Esophagus muscularis mucosa (tissue), 4 donors: ENCODE data around the gene DPYSL4. TPM values are rescaled to one million over a fixed set of nuclear protein-coding genes. Genes with fewer than 3 reads are reported as not detected.

Experiments used
- DNase-seq: peaks from one replicate; pipeline ENCODE4 v3.0.0-alpha.2; 2017; ENCODE audit errors: extremely low spot score
- H3K27ac ChIP-seq, 4 donors: fragments of 200-600 bp; sonication (generic); replicated peaks in 1 of 4; 1 replicate in 3 of 4; 2 replicates in 1 of 4; pipeline ENCODE4 v1.5.1; 2016 to 2019; ENCODE audit warnings: mild to moderate bottlenecking in 1 of 4
- H3K27me3 ChIP-seq, 4 donors: fragments of 200-600 bp; sonication (generic); one replicate each; pipeline versions ENCODE4 v1.5.1 to v1.6.0; 2016 to 2019
- H3K36me3 ChIP-seq, 4 donors: fragments of 200-600 bp; sonication (generic); one replicate each; pipeline ENCODE4 v1.5.1; 2016 to 2019
- H3K4me1 ChIP-seq, 4 donors: fragments of 200-600 bp; sonication (generic); one replicate each; pipeline ENCODE4 v1.5.1; 2016 to 2019
- H3K4me3 ChIP-seq, 4 donors: fragments of 200-600 bp; sonication (generic); 1 replicate in 2 of 4; 2 replicates in 2 of 4; pipeline ENCODE4 v1.5.1; 2016 to 2019; ENCODE audit warnings: mild to moderate bottlenecking in 4 of 4, moderate library complexity in 1 of 4
- H3K9me3 ChIP-seq, 4 donors: fragments of 200-600 bp; sonication (generic); 1 replicate in 3 of 4; 2 replicates in 1 of 4; pipeline ENCODE4 v1.5.1; 2016 to 2019
- EP300 ChIP-seq: sonication (generic); formaldehyde crosslinking; IDR thresholded peaks from one replicate; pipeline ENCODE4 v1.6.1; 2017; ENCODE audit warnings: antibody characterized with exemption
- POLR2A ChIP-seq: fragments of 450-650 bp; IDR thresholded peaks from one replicate; pipeline ENCODE4 v1.6.1; 2017; ENCODE audit warnings: antibody characterized with exemption, moderate library complexity, mild to moderate bottlenecking, low read depth
- POLR2AphosphoS5 ChIP-seq, 2 donors: sonication (generic); formaldehyde crosslinking; IDR thresholded peaks; one replicate each; pipeline ENCODE4 v1.6.1; 2017; ENCODE audit warnings: antibody characterized with exemption in 2 of 2
- WGBS: methylation state at CpG from one replicate; pipeline ENCODE4 v1.1.5; 2018; 5-methylcytosine and 5-hydroxymethylcytosine counted together
- intact Hi-C: fragments of 100-400 bp; cut with DNase I; formaldehyde crosslinking; loops from one replicate; pipeline ENCODE4 v1.15.1; 2023
- total RNA-seq, 4 donors: library from RNA; depleted of rRNA; stranded (reverse); fragments of >200 nt; gene quantifications; one replicate each; pipeline versions ENCODE4 v1.1.0 to v1.2.1, GENCODE V29; 2016
- TF ChIP-seq, protein P1 (sequence below), 3 experiments: fragments of 200-600 bp in 2 of 3; fragments of 450-650 bp in 1 of 3; sonication (generic) in 2 of 3; IDR thresholded peaks; one replicate each; pipeline ENCODE4 v1.5.1; 2017 to 2019; ENCODE audit warnings: antibody characterized with exemption in 3 of 3, mild to moderate bottlenecking in 2 of 3, moderate library complexity in 1 of 3

Gene DPYSL4
- total RNA-seq, 4 donors from 2014 or later, result 0.42 to 4.5 (median 1.9) TPM

- H3K4me3 ChIP-seq, result no peak overlapping the region
- H3K27ac ChIP-seq, result no peak overlapping the region
- 82% methylated on average over 10 of the region's 10 CpGs for WGBS
- H3K4me1 ChIP-seq, result peaks cover 4 to 14% (median 9%) of the 10 kb centered on the region in 4 donors
- peaks cover 0 to 33% (median 2%) of the 10 kb centered on the region in 4 donors for H3K36me3 ChIP-seq
- TF ChIP-seq, protein P1, sequence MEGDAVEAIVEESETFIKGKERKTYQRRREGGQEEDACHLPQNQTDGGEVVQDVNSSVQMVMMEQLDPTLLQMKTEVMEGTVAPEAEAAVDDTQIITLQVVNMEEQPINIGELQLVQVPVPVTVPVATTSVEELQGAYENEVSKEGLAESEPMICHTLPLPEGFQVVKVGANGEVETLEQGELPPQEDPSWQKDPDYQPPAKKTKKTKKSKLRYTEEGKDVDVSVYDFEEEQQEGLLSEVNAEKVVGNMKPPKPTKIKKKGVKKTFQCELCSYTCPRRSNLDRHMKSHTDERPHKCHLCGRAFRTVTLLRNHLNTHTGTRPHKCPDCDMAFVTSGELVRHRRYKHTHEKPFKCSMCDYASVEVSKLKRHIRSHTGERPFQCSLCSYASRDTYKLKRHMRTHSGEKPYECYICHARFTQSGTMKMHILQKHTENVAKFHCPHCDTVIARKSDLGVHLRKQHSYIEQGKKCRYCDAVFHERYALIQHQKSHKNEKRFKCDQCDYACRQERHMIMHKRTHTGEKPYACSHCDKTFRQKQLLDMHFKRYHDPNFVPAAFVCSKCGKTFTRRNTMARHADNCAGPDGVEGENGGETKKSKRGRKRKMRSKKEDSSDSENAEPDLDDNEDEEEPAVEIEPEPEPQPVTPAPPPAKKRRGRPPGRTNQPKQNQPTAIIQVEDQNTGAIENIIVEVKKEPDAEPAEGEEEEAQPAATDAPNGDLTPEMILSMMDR (IDR thresholded peaks at IDR 0.05), result no peak
- TF ChIP-seq EP300, result no peak
- no peak for TF ChIP-seq POLR2A
- TF ChIP-seq POLR2AphosphoS5 (IDR thresholded peaks at IDR 0.05), result no peak
- intact Hi-C loops, result no loop called here
- H3K9me3 ChIP-seq, result no peaks in the 10 kb centered on the region
- no peak for DNase-seq
- peaks cover 0 to 19% (median 0%) of the 10 kb centered on the region in 4 donors for H3K27me3 ChIP-seq
Measured at GRCh38 chr10:132139526-132139925, 47.2 kb upstream of the DPYSL4 start.

DNA sequence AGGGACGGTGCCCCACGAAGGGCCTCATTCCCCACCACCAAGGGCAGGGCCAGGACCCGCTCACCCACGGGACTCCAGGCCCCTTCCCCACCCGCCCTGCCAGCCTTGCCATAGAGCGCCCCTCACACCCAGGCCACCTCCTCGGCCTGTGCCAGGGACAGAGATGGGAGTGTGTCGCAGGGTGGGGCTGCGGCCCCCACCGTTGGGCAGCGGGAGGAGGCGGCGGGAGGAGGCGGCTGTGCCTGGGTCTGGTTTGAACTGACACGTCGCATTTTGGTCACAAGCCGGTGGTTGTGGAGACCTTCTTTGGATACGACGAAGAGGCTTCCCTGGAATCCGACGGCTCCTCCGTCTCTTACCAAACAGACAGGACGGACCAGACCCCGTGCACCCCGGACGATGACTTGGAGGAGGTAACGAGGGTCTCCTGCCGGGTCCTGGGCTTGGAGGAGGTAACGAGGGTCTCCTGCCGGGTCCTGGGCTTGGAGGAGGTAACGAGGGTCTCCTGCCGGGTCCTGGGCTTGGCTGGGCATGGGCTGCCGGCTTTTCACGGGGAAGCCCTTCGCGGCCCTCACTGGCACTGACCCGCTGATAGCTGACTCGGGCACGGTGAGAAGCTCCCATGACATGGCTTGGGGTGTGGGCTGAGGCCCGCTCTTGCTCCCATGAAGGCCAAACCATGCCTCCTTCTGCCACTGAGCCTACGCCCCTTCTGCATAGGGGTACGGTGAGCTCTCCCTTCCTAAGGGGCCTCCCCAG, 46.4 kb upstream of the DPYSL4 start:
- H3K4me3 ChIP-seq, result no peak overlapping the region
- DNase-seq, result no peak
- H3K9me3 ChIP-seq, result no peaks in the 10 kb centered on the region
- peaks cover 0 to 30% (median 2%) of the 10 kb centered on the region in 4 donors for H3K36me3 ChIP-seq
- H3K27ac ChIP-seq, result no peak overlapping the region
- intact Hi-C loops, result loop anchor here (5.0 kb wide), 2 partner anchors 103 to 253 kb away; no protein-coding TSS in a partner anchor
- peaks cover 0 to 19% (median 0%) of the 10 kb centered on the region in 4 donors for H3K27me3 ChIP-seq
- TF ChIP-seq POLR2AphosphoS5 (IDR thresholded peaks at IDR 0.05) (no peak), POLR2A (no peak), EP300 (no peak)
- TF ChIP-seq, protein P1 (IDR thresholded peaks at IDR 0.05), result no peak
- H3K4me1 ChIP-seq, result peaks cover 4 to 14% (median 9%) of the 10 kb centered on the region in 4 donors
- WGBS, result 91% methylated on average over 34 of the region's 42 CpGs

DNA sequence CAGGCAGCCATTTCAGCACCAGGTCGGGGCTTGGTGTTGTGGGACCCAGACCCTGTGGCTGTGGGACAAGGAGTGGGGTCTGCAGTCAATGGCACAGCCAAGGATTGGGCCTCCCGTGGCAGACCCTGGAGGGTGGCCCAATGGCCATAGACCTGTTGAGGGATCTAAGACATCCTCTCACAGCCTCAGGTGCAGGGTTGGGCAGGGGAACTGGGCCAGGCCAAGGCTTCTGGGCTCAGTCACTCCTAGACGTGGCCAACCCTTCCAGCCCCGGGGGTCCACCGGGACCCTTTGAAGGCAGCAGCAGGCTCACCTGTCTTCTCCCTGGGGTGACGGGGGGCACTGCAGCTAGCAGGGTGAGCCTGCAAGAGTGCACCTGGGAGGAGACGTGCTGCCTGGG, 45.7 kb upstream of the DPYSL4 start:
- intact Hi-C loops, result loop anchor here (5.0 kb wide), 2 partner anchors 104 to 254 kb away; no protein-coding TSS in a partner anchor
- Histone ChIP-seq H3K36me3 (peaks cover 0 to 23% (median 2%) of the 10 kb centered on the region in 4 donors), H3K27ac (no peak overlapping the region), H3K27me3 (peaks cover 0 to 19% (median 0%) of the 10 kb centered on the region in 4 donors), H3K4me3 (no peak overlapping the region), H3K9me3 (no peaks in the 10 kb centered on the region), H3K4me1 (peaks cover 4 to 14% (median 9%) of the 10 kb centered on the region in 4 donors)
- no peak for TF ChIP-seq POLR2A
- no peak for TF ChIP-seq POLR2AphosphoS5 (IDR thresholded peaks at IDR 0.05)
- no peak for TF ChIP-seq EP300
- TF ChIP-seq, protein P1 (IDR thresholded peaks at IDR 0.05), result no peak
- WGBS, result no CpG with 5 or more reads among the region's 7 CpGs
- DNase-seq, result no peak

- 91% methylated on average over 15 of the region's 32 CpGs for WGBS
- no peak overlapping the region for H3K4me3 ChIP-seq
- no peak for DNase-seq
- no peak for TF ChIP-seq POLR2AphosphoS5 (IDR thresholded peaks at IDR 0.05)
- TF ChIP-seq, protein P1 (IDR thresholded peaks at IDR 0.05), result no peak
- TF ChIP-seq POLR2A, result no peak
- no peak for TF ChIP-seq EP300
- no peak overlapping the region for H3K27ac ChIP-seq
- peaks cover 0 to 16% (median 2%) of the 10 kb centered on the region in 4 donors for H3K36me3 ChIP-seq
- intact Hi-C loops, result loop anchor here (5.0 kb wide), 2 partner anchors 104 to 254 kb away; no protein-coding TSS in a partner anchor
- no peaks in the 10 kb centered on the region for H3K9me3 ChIP-seq
- peaks cover 0 to 19% (median 0%) of the 10 kb centered on the region in 4 donors for H3K27me3 ChIP-seq
- peaks cover 4 to 14% (median 9%) of the 10 kb centered on the region in 4 donors for H3K4me1 ChIP-seq
Measured at GRCh38 chr10:132141526-132142395, 45.0 kb upstream of the DPYSL4 start.
